HG02943 (cell line): ENCODE measurements around the gene TCF7L1.
"Not testable (repeated sequence)": the region's sequence is repeated elsewhere in the genome, so short reads cannot be mapped to it uniquely, and the experiment has no call there.

Experiments used
- ATAC-seq: cut with Tn5 transposase; IDR thresholded peaks from one replicate; pipeline ENCODE4 v1.9.1; 2021; ENCODE audit warnings: mild to moderate bottlenecking, low read depth, moderate library complexity; ENCODE audit not compliant: unreplicated experiment

TCF7L1 gene

GRCh38 chr2:85180322-85181133 lies 47.3 kb downstream of the TCF7L1 start:
- no peak for ATAC-seq

- no peak for ATAC-seq
Observed at GRCh38 chr2:85181134-85181631, 48.0 kb downstream of the TCF7L1 start.

- ATAC-seq: no peak
Observed at GRCh38 chr2:85181844-85182456, 48.8 kb downstream of the TCF7L1 start.

- no peak for ATAC-seq
Observed at GRCh38 chr2:85183076-85183475, 49.9 kb downstream of the TCF7L1 start.

- ATAC-seq: no peak
Observed at GRCh38 chr2:85183479-85183878, 50.3 kb downstream of the TCF7L1 start.

- ATAC-seq: no peak
Observed at GRCh38 chr2:85184231-85184630, 51.0 kb downstream of the TCF7L1 start.

GRCh38 chr2:85184990-85185389 lies 51.8 kb downstream of the TCF7L1 start:
- ATAC-seq: no peak

GRCh38 chr2:85185431-85185940 lies 52.3 kb downstream of the TCF7L1 start:
- no peak for ATAC-seq

- no peak for ATAC-seq
Observed at GRCh38 chr2:85187069-85187468, 53.9 kb downstream of the TCF7L1 start.

- no peak for ATAC-seq
Observed at GRCh38 chr2:85188852-85189251, 55.7 kb downstream of the TCF7L1 start.

- no peak for ATAC-seq
Observed at GRCh38 chr2:85189606-85190270, 56.5 kb downstream of the TCF7L1 start.

- ATAC-seq: no peak
Observed at GRCh38 chr2:85191157-85191556, 58.0 kb downstream of the TCF7L1 start.

GRCh38 chr2:85194780-85195480 lies 61.7 kb downstream of the TCF7L1 start:
- ATAC-seq: no peak

- no peak for ATAC-seq
Observed at GRCh38 chr2:85195956-85196355, 62.8 kb downstream of the TCF7L1 start.

GRCh38 chr2:85199698-85200097 lies 66.5 kb downstream of the TCF7L1 start:
- no peak for ATAC-seq

- ATAC-seq: no peak
Observed at GRCh38 chr2:85209887-85210286, 76.7 kb downstream of the TCF7L1 start.

GRCh38 chr2:85210511-85210910 lies 77.3 kb downstream of the TCF7L1 start:
- no peak for ATAC-seq

- not testable (repeated sequence) for ATAC-seq
Observed at GRCh38 chr2:85211606-85212005, 78.4 kb downstream of the TCF7L1 start.

- ATAC-seq: no peak
Observed at GRCh38 chr2:85212841-85213240, 79.6 kb downstream of the TCF7L1 start.

- ATAC-seq: no peak
Observed at GRCh38 chr2:85213404-85213803, 80.2 kb downstream of the TCF7L1 start.
